CD4-positive, alpha-beta T cell treated with Interleukin-12 subunit alpha and Interleukin-12 subunit beta, for 1 hour (primary cell): ENCODE data around the gene TGFBR2.
"Not testable (repeated sequence)": the region's sequence is repeated elsewhere in the genome, so short reads cannot be mapped to it uniquely, and the experiment has no call there.

Source experiments
- DNase-seq: peaks from one replicate; pipeline ENCODE4 v3.0.0-alpha.2; 2020

Gene TGFBR2

GRCh38 chr3:30620402-30621360 lies 14.3 kb downstream of the TGFBR2 start:
- DNase-seq = no peak

- no peak for DNase-seq
Observed at GRCh38 chr3:30621576-30621975, 15.2 kb downstream of the TGFBR2 start.

- DNase-seq = no peak
Observed at GRCh38 chr3:30622047-30622545, 15.7 kb downstream of the TGFBR2 start.

- DNase-seq = no peak
Observed at GRCh38 chr3:30622790-30623189, 16.4 kb downstream of the TGFBR2 start.

- no peak for DNase-seq
Observed at GRCh38 chr3:30623351-30623750, 16.9 kb downstream of the TGFBR2 start.

- not testable (repeated sequence) for DNase-seq
Observed at GRCh38 chr3:30624480-30624879, 18.1 kb downstream of the TGFBR2 start.

GRCh38 chr3:30625541-30626438 lies 19.4 kb downstream of the TGFBR2 start:
- DNase-seq = no peak

GRCh38 chr3:30626443-30627180 lies 20.2 kb downstream of the TGFBR2 start:
- DNase-seq = no peak

GRCh38 chr3:30628205-30628900 lies 22.0 kb downstream of the TGFBR2 start:
- no peak for DNase-seq

- DNase-seq = peak; percentile 64
Observed at GRCh38 chr3:30628901-30629590, 22.6 kb downstream of the TGFBR2 start.

- DNase-seq = no peak
Observed at GRCh38 chr3:30629746-30630145, 23.3 kb downstream of the TGFBR2 start.

GRCh38 chr3:30630238-30631030 lies 24.0 kb downstream of the TGFBR2 start:
- no peak for DNase-seq

- peak; percentile 81 for DNase-seq
Observed at GRCh38 chr3:30631243-30631904, 25.0 kb downstream of the TGFBR2 start.

GRCh38 chr3:30632065-30632464 lies 25.7 kb downstream of the TGFBR2 start:
- no peak for DNase-seq

- no peak for DNase-seq
Observed at GRCh38 chr3:30632521-30632920, 26.1 kb downstream of the TGFBR2 start.

GRCh38 chr3:30633718-30634117 lies 27.3 kb downstream of the TGFBR2 start:
- DNase-seq = no peak

GRCh38 chr3:30634761-30635735 lies 28.6 kb downstream of the TGFBR2 start:
- no peak for DNase-seq
